Activated T-cell treated with anti-CD3 and anti-CD28 coated beads for 1 hour (primary cell): Measurements from ENCODE around the gene HOXB5.

ENCODE experiments used
- DNase-seq: peaks from one replicate; pipeline ENCODE4 v3.0.0-alpha.2; 2020; ENCODE audit warnings: low read depth

Gene HOXB5

DNA sequence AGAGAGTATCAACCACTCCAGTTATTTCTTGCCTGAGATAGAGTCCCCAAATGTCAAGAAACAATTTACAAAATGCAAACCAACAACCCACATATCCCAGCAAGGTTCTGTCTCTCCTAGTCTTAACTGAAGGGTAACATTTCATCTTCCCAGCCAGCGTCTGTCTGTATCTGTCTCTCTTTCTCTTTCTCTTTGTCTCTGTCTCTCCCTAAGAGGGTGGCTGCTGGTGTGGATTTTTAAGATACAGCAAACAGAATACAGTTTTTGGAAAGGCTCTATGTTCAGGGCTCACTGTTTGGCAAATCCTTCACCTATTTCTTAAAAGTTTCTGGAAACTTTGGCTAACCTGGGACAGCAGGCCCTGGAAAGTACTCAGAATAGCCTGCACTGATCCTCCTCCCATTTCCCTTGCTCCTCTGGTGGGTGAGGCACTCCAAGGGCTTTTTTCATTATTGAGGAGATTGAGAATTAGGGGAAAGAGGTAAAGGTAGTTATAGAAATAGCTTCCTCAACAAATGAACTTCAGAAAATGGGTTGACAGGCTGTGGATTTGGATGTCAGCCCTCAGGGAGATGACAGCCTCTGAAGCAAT, 21.7 kb downstream of the HOXB5 start:
- DNase-seq: no peak

DNA sequence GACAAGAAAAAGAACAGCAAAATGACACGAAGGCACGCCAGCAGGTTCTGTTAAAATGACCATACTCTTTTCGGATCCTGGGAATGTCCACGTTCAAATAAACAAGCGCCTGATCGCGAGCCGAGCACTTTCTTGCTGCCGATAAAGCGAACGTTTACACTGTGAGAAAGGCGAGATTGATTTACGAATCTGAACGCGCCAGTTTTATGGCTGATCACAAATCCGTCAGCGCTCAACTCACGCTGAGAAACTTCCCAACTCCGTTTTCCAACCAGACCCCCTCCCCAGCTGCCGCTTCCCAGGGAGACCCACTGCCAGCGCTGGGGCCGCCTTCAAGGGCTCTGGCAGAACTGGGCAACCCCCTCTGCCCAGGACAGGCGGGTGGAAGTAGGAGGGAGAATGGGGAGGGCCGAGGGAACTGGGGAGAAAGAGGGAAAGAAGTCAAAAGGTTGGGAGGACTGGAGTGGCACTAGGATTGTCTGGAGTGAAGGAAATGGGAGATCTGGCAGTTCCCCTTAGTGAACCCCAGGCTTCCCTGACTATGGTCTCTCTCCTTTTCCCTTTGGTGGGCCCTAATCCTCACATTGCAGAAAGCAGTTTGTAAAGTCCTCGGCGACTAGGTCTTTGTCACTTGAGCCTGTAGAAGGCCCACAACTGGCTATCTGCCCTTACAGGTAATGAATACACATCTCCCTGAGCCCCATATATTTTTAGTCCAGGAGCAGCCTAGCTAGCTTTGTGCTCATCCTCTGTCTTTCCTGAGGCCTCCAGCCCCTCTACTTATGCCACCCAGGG, 22.4 kb downstream of the HOXB5 start:
- DNase-seq: no peak

DNA sequence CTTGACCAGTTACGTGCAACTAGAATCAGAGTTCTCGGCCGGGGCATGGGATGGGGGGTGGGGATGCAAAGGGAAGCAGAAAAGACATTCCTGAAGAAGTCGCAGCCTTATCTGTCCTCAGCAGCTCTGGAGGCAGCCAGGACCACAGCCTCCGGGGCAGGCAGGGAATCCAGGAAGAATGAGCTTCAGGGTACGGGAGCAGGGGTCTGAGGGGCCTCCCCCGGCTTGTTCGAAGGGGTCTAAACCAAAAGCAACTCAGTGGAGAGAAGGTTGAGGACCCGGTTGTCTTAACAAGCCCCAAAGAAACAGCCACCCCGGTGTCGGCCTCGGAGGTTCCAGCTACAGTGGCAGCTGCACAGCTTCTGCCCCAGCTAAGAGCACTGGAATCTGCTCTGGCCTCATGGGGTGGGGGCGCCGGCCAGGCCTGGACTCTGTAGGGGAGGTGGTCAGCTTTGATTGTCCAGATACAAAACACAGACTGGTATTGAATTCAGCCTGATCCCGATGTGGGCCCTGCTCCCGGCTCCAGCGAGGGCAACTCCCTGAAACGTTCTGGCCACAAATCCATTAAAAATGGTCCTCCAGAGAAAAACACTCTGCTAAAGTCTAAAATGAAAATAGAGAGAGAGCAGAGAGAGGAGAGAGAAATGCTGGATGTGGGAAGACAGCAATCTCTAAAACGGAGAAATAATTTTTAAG, 23.1 kb downstream of the HOXB5 start:
- no peak for DNase-seq

DNA sequence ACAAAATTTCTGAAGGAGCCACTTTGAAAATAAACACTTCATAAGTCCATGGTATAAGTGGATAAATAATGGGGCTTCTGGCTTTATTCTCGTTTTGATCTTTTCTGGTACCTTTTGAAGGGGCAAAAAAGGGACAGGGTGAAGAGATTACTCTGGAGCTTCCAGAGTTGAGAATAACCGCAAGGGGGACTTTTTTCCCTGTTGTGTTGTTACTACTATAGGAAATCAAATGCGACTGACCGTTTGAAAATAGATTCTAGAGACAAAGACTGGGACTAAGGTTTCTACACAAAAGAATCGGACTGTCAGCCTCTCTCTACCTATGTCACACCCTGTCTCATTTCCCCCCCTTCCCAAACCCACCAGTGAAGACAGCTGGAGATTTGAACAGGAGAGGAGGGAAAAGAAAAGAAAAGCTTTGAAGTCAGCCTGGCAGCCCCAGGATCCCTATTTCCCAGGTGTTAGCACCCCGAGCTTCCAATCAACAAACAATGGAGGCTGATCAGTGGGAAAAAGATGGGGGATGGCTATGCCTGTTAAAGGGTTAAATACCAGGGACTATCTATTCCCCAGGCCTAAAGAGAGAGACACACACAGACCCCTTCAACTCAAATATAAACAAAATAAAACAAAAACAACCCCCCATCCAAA, 23.8 kb downstream of the HOXB5 start:
- DNase-seq: no peak

DNA sequence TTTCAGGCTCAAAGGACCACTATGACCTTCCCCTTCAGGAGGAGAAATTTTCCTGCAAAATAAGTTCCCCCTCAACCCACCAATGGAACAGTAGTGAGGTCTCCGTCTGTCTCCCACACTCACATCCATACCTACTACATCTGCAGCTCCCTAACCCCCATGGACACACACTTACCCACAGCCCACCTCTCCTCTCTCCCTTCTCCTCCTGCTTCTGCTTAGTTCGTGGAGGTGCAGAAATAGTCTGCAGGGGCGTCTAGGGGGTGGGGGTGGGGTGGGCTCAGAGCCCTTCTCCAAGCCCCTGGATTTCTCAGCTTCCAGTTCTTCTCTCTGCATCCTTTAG, 24.4 kb downstream of the HOXB5 start:
- no peak for DNase-seq

DNA sequence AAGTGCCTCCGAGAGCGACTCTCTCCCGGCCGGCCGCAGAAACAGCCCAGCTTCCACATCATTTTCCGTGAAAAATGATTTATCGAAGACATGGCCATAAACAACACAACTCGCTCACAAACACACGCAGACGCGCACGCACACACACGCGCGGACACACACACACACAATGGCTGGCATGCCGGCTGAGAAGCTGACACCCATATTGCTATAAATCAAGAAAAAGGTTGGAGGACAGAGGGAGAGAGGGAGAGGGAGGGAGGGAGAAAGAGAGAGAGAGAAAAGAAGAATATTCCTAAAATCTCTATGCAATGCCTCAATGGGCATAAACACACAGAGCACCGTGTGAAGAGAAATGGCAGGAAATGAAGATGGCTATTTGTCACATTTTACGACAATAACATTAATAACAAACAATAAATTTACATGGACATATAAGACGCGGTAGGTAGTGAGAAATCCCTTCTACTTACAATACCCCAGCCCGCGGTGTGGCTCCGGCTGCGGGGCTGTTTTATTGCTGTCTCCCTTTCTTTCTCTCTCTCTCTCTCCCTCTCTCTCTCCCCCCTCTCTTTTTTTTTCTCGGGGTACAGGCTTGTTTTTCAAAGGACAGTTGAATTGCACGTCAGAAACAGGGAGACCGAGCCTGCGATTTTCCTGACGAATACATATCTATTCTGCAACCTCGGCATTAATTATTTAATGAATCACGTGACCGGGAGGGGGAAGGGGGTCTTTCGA, 24.9 kb downstream of the HOXB5 start:
- DNase-seq: no peak

DNA sequence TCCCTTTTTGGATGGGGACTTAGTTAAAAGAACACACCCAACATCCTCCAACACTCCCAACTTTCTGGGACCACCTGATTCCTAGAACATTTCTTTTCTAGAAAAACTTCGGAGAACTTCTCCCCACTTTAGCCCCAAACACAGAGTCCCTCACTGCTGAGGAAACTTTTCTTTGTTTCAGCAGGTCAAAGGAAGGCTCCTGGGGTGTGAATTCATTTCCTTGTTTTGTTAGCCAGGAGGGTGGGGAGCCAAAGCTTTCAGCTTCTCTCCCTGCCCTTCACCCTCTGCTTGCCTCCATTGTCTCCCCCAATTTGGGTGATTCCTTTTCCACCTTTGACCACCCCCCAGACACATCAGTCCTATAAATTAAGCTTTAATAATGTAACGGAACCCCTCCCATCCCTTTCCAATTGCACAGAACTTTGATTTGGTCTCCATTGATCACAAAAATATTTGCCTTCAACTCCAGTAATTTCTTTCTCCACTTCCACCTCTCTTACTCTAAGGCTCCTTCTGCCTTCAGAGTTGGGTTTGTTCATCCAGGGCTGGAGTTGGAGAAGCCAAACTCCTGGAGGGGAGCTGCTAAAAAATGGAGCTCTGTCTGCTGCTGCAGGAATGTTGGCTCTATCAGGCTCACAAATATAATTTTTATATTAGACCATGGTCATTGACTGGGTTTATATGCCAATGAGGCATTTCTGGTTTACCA, 25.8 kb downstream of the HOXB5 start:
- DNase-seq: no peak

DNA sequence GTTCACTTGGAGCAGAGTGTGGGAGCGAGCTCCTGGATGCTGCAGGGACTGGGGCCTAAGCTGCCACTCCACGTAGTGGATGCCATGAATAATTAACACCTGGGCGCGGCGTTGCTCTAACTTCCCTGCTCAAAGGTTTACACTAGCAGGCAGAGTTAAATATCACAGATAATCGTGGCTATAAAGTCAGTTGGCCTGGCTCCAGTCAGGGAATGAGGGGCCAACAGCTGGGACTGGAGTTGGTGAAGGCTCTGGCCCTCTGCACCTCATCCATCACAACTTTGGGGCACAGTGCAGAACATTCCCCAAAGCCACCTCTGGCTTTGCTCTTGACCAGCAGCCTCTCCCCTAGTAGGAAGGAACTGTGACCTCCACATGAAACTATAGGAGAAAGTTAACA, 26.4 kb downstream of the HOXB5 start:
- no peak for DNase-seq

DNA sequence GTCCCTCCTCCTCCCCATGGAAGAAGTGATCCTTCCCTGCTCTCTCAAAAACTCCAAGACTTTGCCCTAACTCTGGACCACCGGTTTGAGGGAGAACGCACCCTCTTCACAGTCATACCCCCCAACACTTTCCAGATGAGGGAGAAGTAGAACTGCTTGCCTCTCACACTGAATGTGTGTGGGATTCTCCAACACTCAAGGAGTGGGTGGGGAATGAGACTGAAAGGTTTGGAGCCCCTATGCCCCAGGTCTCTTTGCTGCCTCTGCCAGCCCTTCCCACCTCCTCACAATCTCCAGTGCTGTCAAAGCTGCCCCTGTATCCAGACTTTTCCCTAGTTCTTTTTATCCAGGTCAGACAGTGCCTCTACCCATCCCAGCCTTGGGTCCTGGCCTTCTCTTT, 26.9 kb downstream of the HOXB5 start:
- DNase-seq: no peak

DNA sequence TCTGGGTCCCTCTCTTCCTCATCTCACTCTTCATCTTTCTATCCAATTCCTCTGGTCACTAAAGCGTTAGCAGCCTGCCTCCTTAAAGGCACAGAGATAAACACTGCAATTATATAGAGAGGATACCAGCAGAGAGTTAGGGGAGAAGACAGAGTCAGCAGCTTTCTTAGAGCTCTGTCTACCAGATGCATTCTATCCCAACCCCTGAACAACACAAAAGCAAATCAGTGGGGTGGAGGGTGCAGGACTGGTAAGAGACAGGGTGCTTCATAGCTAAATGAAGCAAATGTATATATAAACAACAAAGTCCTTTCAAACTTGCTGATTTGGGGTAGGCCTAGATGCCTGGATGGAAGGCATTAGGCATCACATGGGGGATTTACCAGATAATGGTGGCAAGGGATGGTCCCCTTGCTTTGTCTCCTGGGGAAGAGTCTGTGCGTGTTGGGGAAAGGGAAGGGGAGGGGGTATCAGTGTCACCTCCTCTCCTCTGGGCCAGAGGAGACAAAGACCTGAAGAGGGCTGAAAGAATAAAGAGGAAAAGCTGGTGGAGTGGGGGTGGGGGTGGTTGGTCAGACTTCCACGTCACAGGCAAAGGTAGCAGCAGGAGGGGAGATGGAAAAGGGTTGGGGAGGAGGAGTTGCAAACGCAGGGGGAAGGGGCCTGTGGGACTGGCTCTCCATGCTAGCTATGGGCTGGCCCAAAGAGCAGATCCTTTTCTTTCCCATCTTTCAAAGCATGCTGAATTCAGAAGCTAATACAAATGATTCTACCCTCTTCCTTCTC, 27.5 kb downstream of the HOXB5 start:
- DNase-seq: no peak

DNA sequence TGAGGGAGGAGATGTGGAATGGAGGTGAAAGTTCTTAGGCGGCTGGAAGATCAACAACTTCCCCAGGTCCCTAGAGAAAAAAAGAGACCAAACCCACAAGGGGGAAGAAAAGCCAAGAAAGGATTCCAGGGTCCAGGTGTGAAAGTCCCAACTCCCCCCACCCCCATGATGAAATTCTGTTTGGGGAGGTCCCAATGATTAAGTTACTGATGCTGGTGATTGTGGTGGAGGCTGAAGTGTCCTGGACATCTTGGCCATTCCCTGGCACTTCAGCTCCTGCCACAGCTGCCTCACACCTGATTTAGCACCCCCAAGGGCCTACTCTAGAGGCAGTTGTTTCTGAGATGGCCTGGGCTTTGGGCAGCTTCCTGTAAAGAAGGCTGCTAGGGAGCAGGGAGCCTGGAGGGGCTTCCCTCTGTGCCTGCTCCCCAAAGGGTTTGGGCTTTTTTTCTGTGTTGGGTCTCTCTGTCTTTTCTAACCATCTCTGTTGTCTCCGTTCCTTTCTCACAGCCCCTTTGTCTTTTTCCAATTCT, 28.5 kb downstream of the HOXB5 start:
- DNase-seq: no peak

DNA sequence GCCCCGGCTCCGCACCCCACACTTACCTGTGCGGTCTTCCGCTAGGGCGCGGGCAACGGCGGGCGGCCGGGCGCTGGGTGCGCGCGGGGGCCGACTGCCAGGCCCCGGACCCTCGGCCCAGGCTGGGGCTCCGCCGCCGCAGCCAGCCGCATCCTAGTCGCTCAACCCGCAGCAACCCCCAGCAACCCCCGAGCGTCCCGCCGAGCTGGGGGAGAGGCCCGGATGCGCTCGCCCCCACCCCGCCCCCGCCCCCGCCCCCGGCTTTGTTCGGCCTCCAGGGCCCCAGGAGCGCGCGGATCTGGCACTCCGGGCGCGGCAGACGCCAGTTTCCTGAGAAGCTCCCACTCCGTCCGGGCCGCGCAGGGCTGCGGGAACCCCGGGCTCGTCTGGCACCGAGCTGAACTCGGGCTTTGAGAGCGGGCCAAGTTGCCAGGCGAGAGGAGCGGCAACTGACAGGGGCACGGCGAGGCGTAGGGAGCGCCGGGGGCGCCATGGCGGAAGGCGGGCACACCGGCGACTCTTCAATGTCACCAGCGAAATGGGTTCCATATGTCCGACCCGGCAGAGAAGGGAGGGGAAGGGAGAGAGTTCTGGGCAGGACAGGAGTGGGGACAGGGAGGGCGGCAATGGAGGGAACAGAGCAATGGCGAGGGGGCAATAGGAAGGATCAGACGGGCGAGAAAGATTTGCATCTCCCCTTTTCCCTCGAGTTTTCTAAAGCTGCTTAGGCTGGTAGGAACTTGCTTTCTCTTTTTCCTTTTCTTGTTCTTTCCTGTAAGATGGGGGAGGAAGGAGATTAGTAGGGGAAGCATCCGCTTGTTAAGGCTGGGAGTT, 29.2 kb downstream of the HOXB5 start:
- DNase-seq: no peak

DNA sequence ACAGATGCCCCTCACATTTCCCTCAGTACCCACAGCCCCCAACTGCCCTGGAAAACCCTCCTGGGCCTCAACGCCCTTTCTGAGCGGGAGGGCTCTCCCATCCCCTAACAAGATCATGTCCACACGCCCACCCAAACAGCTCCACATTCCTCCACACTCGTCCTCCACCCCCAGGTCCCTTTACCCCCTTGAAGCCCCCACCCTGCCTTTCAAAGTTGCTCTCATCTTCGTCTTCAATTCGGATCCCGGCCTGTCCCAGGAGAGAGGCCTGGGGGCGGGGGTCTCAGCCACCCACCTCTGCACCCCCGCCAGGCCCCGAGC, 29.8 kb downstream of the HOXB5 start:
- DNase-seq: no peak

DNA sequence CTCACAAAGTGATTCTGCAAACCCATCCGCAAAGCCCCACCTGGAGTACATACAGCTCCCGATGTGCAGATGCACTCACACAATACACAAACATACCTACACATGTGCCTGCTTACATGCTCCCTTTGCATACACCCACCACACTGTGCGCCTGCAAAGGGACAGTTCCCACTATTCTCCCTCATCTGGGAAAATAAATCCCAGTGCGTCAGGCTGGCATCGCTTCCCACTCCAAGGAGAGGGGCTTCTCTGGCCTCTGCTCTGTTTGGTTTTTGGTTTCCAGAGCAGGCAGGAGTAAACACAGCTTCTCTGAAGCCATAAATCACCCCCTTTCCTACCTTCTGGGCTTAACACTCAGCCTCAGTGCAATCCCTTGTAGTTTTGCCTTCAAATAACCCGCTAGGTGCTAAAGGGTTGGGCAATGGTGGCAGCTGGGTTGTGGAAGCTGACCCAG, 30.2 kb downstream of the HOXB5 start:
- no peak for DNase-seq

DNA sequence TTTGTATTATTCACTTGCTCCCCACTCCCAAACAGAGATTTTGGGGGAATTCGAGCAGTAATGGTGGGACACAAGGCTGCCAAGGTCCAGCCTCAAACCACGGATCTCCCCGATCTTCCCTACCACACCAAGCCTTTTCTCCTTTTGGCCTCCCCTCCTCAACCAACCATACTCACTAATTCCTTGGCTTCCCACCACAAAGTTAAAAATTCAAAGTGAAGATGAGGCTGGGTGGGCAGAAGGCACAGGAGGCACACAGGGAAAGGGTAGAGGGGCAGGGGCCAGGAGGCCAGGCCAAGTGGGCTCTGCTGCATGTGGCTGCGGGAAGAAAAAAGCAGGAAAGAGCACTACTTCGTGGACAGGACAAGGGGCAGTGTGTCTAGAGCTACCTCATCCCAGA, 30.6 kb downstream of the HOXB5 start:
- no peak for DNase-seq

DNA sequence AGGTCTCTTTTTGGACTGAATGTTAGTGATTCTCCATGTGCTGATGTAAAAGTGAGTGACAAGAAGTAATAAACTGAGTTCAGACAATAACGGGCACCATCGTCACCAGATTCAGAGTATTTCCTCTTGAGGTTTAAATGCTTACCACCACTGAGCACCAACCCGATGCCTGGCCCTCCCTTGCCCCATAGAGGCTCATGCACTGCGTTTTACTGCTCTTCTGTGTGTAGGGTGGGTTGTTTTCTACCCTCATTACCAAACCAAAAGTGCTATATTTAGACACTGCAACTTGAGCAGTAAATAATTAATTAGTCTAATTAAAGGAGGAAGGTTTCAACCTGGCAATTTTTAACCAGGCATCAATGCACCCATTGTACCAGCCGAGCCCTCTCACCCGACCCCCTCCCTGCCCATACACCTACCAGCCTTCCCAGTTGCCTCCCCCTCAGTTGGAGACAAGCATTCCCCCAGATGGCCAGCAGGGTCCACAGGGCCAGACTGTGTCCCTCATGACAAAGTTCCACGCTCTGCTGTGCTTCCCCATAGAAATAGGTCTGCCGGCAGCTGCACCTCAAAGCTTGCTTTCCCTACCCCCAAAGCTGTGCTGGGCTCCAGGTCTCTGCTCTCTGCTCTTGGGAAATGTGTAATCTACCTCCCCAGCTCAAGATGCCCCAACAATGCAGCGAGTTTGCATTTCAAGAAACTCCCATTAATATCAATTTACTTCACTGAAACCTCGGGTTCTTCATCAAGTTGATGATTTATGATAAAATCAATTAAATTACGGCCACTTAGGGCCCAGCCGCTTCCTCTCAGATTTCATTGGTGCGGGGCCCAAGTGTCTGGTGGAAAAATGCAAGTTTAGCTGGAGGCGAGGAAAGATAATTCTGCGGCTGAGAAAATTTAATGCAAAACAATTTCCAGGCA, 31.4 kb downstream of the HOXB5 start:
- no peak for DNase-seq

DNA sequence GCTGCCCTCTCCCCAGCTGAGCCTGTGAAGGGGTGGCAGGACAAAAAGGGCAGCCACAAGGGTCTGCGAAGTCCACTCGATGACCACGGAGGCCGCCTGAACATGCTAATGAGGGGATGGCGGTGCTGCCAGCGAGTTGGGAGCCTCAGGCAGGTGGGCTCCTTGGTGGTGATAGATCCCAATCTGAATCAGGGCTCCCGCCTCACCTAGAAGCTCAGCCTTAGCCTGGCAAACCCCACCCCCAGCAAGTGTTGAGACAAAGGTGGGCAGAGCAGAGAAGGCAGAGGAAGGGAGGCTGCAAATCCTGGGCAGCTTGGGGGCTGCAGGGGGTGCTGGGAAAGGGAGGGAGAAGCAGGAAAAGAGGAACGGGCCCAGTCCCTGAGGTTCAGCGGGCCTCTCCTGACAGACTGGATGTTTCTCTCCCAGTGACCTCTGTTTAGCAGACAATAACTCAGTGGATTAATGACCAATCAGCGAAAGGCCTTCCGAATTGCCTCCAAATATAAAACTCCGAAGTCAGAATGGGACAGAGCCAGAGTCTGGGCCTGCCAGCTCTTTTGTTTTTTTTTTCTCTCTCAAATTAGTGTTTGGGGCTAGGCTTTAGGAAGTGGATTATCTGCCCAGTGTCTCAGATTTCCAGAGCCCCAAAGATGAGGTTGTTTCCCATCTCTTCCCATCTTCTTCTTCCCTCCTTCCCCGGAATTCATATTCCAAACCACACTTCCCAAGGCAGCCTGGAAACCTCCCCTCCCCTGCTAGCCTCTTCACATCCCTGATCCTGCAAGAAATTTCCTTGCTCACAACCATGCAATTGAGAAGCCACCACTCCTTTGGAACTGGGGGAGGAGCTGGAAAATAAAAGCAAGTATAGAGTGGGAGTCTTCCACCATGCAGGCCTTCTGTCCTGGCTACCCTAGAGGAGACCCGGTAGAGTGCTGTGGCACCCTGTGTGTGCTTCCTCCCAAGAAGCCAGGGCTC, 33.5 kb downstream of the HOXB5 start:
- no peak for DNase-seq
